Smooth muscle cell (in vitro differentiated cells): ENCODE results near the gene TMEM62. TPM values are rescaled to one million over a fixed set of nuclear protein-coding genes. Genes with fewer than 3 reads are reported as not detected.

Source experiments
- DNase-seq: peaks from one replicate; lab custom pipeline; 2025; ENCODE audit not compliant: unreplicated experiment; lab: John Stamatoyannopoulos, UW
- H2AFZ ChIP-seq: fragments of 200-600 bp; sonication (generic); 2 replicates; pipeline ENCODE4 v1.6.0; 2016; ENCODE audit warnings: antibody characterized with exemption, low read depth, mild to moderate bottlenecking
- H3F3A ChIP-seq: fragments of 200-600 bp; sonication (generic); 2 replicates; pipeline ENCODE4 v1.6.0; 2017; ENCODE audit warnings: antibody characterized with exemption, low read depth
- H3K27ac ChIP-seq: fragments of 200-600 bp; sonication (generic); 2 replicates; pipeline ENCODE4 v1.5.1; 2016; ENCODE audit warnings: low read depth, mild to moderate bottlenecking
- H3K27me3 ChIP-seq: fragments of 200-600 bp; sonication (generic); 2 replicates; pipeline ENCODE4 v1.6.1; 2016; ENCODE audit warnings: low read depth, mild to moderate bottlenecking
- H3K36me3 ChIP-seq: fragments of 200-600 bp; sonication (generic); 2 replicates; pipeline ENCODE4 v1.5.1; 2016; ENCODE audit warnings: low read depth
- H3K4me1 ChIP-seq: fragments of 200-600 bp; sonication (generic); 2 replicates; pipeline ENCODE4 v1.5.1; 2016; ENCODE audit warnings: low read depth
- H3K4me2 ChIP-seq: fragments of 200-600 bp; sonication (generic); 2 replicates; pipeline ENCODE4 v1.6.0; 2016; ENCODE audit warnings: mild to moderate bottlenecking
- H3K4me3 ChIP-seq: fragments of 200-600 bp; sonication (generic); 2 replicates; pipeline ENCODE4 v1.5.1; 2016; ENCODE audit warnings: mild to moderate bottlenecking
- H3K79me2 ChIP-seq: fragments of 200-600 bp; sonication (generic); 2 replicates; pipeline ENCODE4 v1.6.0; 2016; ENCODE audit warnings: low read depth, mild to moderate bottlenecking
- H3K9ac ChIP-seq: fragments of 200-600 bp; sonication (generic); 2 replicates; pipeline ENCODE4 v1.6.0; 2016; ENCODE audit warnings: low read depth
- H3K9me3 ChIP-seq: fragments of 200-600 bp; sonication (generic); replicated peaks from 2 replicates; pipeline ENCODE4 v1.5.1; 2016; ENCODE audit warnings: low read depth
- H4K20me1 ChIP-seq: fragments of 200-600 bp; sonication (generic); 2 replicates; pipeline ENCODE4 v1.6.0; 2016; ENCODE audit warnings: low read depth
- CTCF ChIP-seq: fragments of 200-600 bp; sonication (generic); IDR thresholded peaks from 2 replicates; pipeline ENCODE4 v1.5.1; 2017; ENCODE audit warnings: borderline replicate concordance, mild to moderate bottlenecking, antibody characterized with exemption; ENCODE audit not compliant: insufficient read depth, poor library complexity, severe bottlenecking
- WGBS: methylation state at CpG from one replicate; pipeline ENCODE4 v1.1.7; 2016; ENCODE audit warnings: low lambda C conversion rate; 5-methylcytosine and 5-hydroxymethylcytosine counted together
- polyA plus RNA-seq: library from polyadenylated mRNA; unstranded; fragments of >200 nt; fragmentation: Nextera tagmentation; extraction: Ambion mirVana; gene quantifications from 2 replicates; pipeline ENCODE4 v1.2.1, GENCODE V29; 2016
- total RNA-seq: library from RNA; depleted of rRNA; stranded (reverse); fragments of >200 nt; gene quantifications from 2 replicates; pipeline ENCODE4 v1.2.3, GENCODE V29; 2014

Gene TMEM62
- total and polyA plus RNA-seq, 2 experiments from 2014 or later: 3.1 to 12.0 TPM

GRCh38 chr15:43105077-43105736 lies 28.2 kb upstream of the TMEM62 start:
- Histone ChIP-seq H3K9ac (peak overlapping the region; percentile 59), H3K4me2 (peak overlapping the region; percentile 92), H3K9me3 (no peaks in the 10 kb centered on the region), H2AFZ (peak overlapping the region; percentile 86), H4K20me1 (peaks cover 35% of the 10 kb centered on the region), H3K79me2 (peaks cover 38% of the 10 kb centered on the region), H3K27me3 (no peaks in the 10 kb centered on the region), H3F3A (peaks cover 4% of the 10 kb centered on the region), H3K4me3 (peak overlapping the region; percentile 85), H3K27ac (peak overlapping the region; percentile 67), H3K36me3 (no peaks in the 10 kb centered on the region), H3K4me1 (peaks cover 10% of the 10 kb centered on the region)
- TF ChIP-seq CTCF: no peak
- 15% methylated on average over 11 of the region's 11 CpGs for WGBS
- DNase-seq: no peak

- Histone ChIP-seq H3K27me3 (no peaks in the 10 kb centered on the region), H3K4me1 (peaks cover 10% of the 10 kb centered on the region), H3K79me2 (peaks cover 38% of the 10 kb centered on the region), H3K27ac (peak within 1 kb of the TSS; percentile 67), H2AFZ (peak within 1 kb of the TSS; percentile 86), H4K20me1 (peaks cover 28% of the 10 kb centered on the region), H3K9me3 (no peaks in the 10 kb centered on the region), H3K4me2 (peak within 1 kb of the TSS; percentile 92), H3K36me3 (no peaks in the 10 kb centered on the region), H3K9ac (peak within 1 kb of the TSS; percentile 59), H3F3A (no peaks in the 10 kb centered on the region), H3K4me3 (peak within 1 kb of the TSS; percentile 85)
- peak; percentile 29 for DNase-seq
- under 1% methylated on average over 33 of the region's 33 CpGs for WGBS
- no peak for TF ChIP-seq CTCF
These were observed 27.5 kb upstream of the TMEM62 start, which contains the start of gene UBR1 for GRCh38 chr15:43105778-43106485. UBR1 (minus strand) TSS chr15:43106038; CDS start chr15:43106022, 16 bp downstream.

DNA sequence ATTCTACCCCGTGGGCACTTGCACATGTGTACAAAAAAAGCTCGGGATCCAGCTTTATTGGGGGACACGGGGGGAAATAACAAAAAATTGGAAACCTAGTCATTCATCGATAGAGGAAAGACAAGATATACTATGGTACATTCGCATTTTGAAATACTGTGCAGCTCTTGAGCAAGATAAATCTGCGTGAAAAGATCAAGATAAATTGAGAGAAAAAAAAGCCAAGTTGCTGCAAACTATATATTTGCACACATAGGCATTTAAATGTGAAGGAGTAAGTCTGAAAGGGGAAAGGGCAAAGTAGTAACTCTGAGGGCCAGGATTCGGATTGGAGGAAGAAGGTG lies 26.9 kb upstream of the TMEM62 start:
- Histone ChIP-seq H3K79me2 (peaks cover 38% of the 10 kb centered on the region), H3K27me3 (no peaks in the 10 kb centered on the region), H3K9ac (peak overlapping the region; percentile 59), H2AFZ (peak overlapping the region; percentile 86), H3K4me2 (peak overlapping the region; percentile 92), H3K36me3 (no peaks in the 10 kb centered on the region), H3K27ac (peak overlapping the region; percentile 67), H4K20me1 (peaks cover 22% of the 10 kb centered on the region), H3K4me3 (peak overlapping the region; percentile 85), H3F3A (no peaks in the 10 kb centered on the region), H3K4me1 (peaks cover 10% of the 10 kb centered on the region), H3K9me3 (no peaks in the 10 kb centered on the region)
- WGBS: 52% methylated on average over 7 of the region's 7 CpGs
- no peak for TF ChIP-seq CTCF
- no peak for DNase-seq

DNA sequence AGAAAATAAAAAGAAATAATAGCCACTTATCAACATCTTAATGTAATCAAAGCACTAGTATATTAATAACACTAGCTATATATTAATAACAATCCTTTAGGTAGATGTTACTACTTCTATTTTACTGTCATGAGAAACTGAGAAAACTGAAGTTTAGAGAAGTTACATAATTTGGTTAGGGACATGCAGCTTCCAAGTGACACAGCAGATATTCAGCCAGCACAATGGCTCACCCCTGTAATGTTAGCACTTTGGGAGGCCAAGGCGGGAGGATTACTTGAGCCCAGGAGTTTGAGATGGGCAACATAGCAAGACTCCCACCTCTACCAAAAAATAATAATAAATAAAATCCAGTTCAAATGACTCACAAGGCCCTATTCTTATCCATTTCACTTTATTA lies 25.6 kb upstream of the TMEM62 start:
- no peak overlapping the region for H3K27ac ChIP-seq
- H3K4me3 ChIP-seq: no peak overlapping the region
- no peaks in the 10 kb centered on the region for H3K9me3 ChIP-seq
- H3K4me1 ChIP-seq: peaks cover 10% of the 10 kb centered on the region
- H3K4me2 ChIP-seq: no peak overlapping the region
- peaks cover 12% of the 10 kb centered on the region for H4K20me1 ChIP-seq
- no peak overlapping the region for H3K9ac ChIP-seq
- H3K79me2 ChIP-seq: peaks cover 29% of the 10 kb centered on the region
- no peaks in the 10 kb centered on the region for H3K27me3 ChIP-seq
- H2AFZ ChIP-seq: no peak overlapping the region
- H3K36me3 ChIP-seq: no peaks in the 10 kb centered on the region
- TF ChIP-seq CTCF: no peak
- no peaks in the 10 kb centered on the region for H3F3A ChIP-seq
- no peak for DNase-seq
- WGBS: 94% methylated on average over 1 of the region's 1 CpG
